M059J (cell line): ENCODE results near the gene IL18RAP. TPM values are rescaled to one million over a fixed set of nuclear protein-coding genes. Genes with fewer than 3 reads are reported as not detected.

Source experiments
- DNase-seq: peaks from one replicate; pipeline ENCODE4 v3.0.0-alpha.2; 2012; ENCODE audit warnings: low read depth
- total RNA-seq: library from RNA; depleted of rRNA; stranded (reverse); fragments of >200 nt; shearing (Covaris generic); gene quantifications from 2 replicates; pipeline ENCODE4 v1.2.3, GENCODE V29; 2014; rRNA removed

The IL18RAP gene
- total RNA-seq, 1 experiment from 2014 or later = not detected

DNA sequence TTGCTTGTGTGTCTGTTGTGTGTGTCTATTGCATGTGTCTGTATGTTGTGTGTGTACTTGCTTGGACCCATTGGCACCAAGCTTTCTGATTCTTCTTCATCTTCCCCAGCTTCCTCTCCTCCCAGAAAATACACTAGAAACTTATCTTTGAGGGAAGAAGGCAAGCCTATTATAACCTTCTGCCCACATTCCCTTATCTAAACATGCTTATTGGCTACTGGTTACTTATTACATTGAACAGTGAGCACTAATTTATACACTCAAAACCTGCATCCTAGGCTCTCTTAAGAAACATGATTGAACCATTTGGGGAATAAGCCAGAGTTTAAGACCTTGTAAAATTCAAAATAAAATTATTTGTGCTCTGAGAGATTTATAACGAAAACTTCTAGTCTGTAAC, 76.6 kb downstream of the IL18RAP start:
- DNase-seq = no peak

Other genes with a start within 250 kb of the IL18RAP start
- not detected in 2 replicates for gene IL1RL2, start 236.1 kb upstream of the IL18RAP start, total RNA-seq
- gene IL1RL1, start 111.6 kb upstream of the IL18RAP start, total RNA-seq = not detected in 2 replicates
- not detected in 2 replicates for gene IL18R1, start 67.4 kb upstream of the IL18RAP start, total RNA-seq
- gene SLC9A4, start 50.1 kb downstream of the IL18RAP start, total RNA-seq = not detected in 2 replicates
- 0.05 TPM in 1 of 2 replicates, not detected in the other for gene SLC9A2, start 196.4 kb downstream of the IL18RAP start, total RNA-seq